Hepatocyte (in vitro differentiated cells): ENCODE measurements around the gene GPR157. TPM values are rescaled to one million over a fixed set of nuclear protein-coding genes. Genes with fewer than 3 reads are reported as not detected.

Experiments used
- DNase-seq: peaks from one replicate; pipeline ENCODE4 v3.0.0-alpha.2; 2016; ENCODE audit warnings: low spot score
- H2AFZ ChIP-seq: fragments of 200-600 bp; sonication (generic); 2 replicates; pipeline ENCODE4 v1.6.0; 2016; ENCODE audit warnings: antibody characterized with exemption, mild to moderate bottlenecking
- H3K27ac ChIP-seq: fragments of 200-600 bp; sonication (generic); 2 replicates; pipeline ENCODE4 v1.5.1; 2016; ENCODE audit warnings: mild to moderate bottlenecking
- H3K27me3 ChIP-seq: fragments of 200-600 bp; sonication (generic); 2 replicates; pipeline ENCODE4 v1.6.1; 2016
- H3K36me3 ChIP-seq: fragments of 200-600 bp; sonication (generic); replicated peaks from 2 replicates; pipeline ENCODE4 v1.5.1; 2016; ENCODE audit warnings: low read depth; ENCODE audit not compliant: insufficient read depth
- H3K4me1 ChIP-seq: fragments of 200-600 bp; sonication (generic); 2 replicates; pipeline ENCODE4 v1.5.1; 2016; ENCODE audit warnings: mild to moderate bottlenecking, moderate library complexity; ENCODE audit not compliant: insufficient read depth
- H3K4me2 ChIP-seq: fragments of 200-600 bp; sonication (generic); 2 replicates; pipeline ENCODE4 v1.6.0; 2016
- H3K4me3 ChIP-seq: fragments of 200-600 bp; sonication (generic); 2 replicates; pipeline ENCODE4 v1.5.1; 2016; ENCODE audit warnings: mild to moderate bottlenecking
- H3K79me2 ChIP-seq: fragments of 200-600 bp; sonication (generic); 2 replicates; pipeline ENCODE4 v1.6.0; 2017; ENCODE audit warnings: mild to moderate bottlenecking
- H3K9me2 ChIP-seq: fragments of 200-600 bp; sonication (generic); replicated peaks from 2 replicates; pipeline ENCODE4 v1.6.0; 2017; ENCODE audit warnings: mild to moderate bottlenecking; ENCODE audit not compliant: insufficient read depth
- H3K9me3 ChIP-seq: fragments of 200-600 bp; sonication (generic); 2 replicates; pipeline ENCODE4 v1.5.1; 2016; ENCODE audit warnings: low read depth, mild to moderate bottlenecking
- H4K20me1 ChIP-seq: fragments of 200-600 bp; sonication (generic); 2 replicates; pipeline ENCODE4 v1.6.0; 2016; ENCODE audit warnings: mild to moderate bottlenecking; ENCODE audit not compliant: insufficient read depth, poor library complexity, severe bottlenecking
- CTCF ChIP-seq: fragments of 200-600 bp; sonication (generic); IDR thresholded peaks from 2 replicates; pipeline ENCODE4 v1.5.1; 2016; ENCODE audit warnings: antibody characterized with exemption, mild to moderate bottlenecking; ENCODE audit not compliant: poor library complexity
- EZH2 ChIP-seq: fragments of 200-600 bp; sonication (generic); IDR thresholded peaks from 2 replicates; pipeline ENCODE4 v1.6.1; 2016; ENCODE audit warnings: antibody characterized with exemption, mild to moderate bottlenecking, borderline replicate concordance
- EZH2phosphoT487 ChIP-seq: fragments of 200-600 bp; sonication (generic); IDR thresholded peaks from one replicate; pipeline ENCODE4 v1.6.1; 2018; ENCODE audit warnings: antibody characterized with exemption, mild to moderate bottlenecking, low read depth, moderate library complexity; ENCODE audit not compliant: unreplicated experiment, severe bottlenecking
- WGBS: methylation state at CpG from one replicate; pipeline ENCODE4 v1.1.6; 2016; ENCODE audit warnings: low lambda C conversion rate; ENCODE audit errors: missing lambda C conversion rate; 5-methylcytosine and 5-hydroxymethylcytosine counted together
- polyA plus RNA-seq: library from polyadenylated mRNA; unstranded; fragments of >200 nt; fragmentation: Nextera tagmentation; extraction: Ambion mirVana; gene quantifications from 2 replicates; pipeline ENCODE4 v1.2.1, GENCODE V29; 2016
- total RNA-seq: library from RNA; depleted of rRNA; stranded (reverse); fragments of >200 nt; gene quantifications from 2 replicates; pipeline ENCODE4 v1.2.3, GENCODE V29; 2014

The GPR157 gene
- total and polyA plus RNA-seq, 2 experiments from 2014 or later = 14.4 to 18.6 TPM

GRCh38 chr1:9107136-9107535 is 21.8 kb downstream of the GPR157 start:
- 72% methylated on average over 4 of the region's 4 CpGs for WGBS
- Histone ChIP-seq H3K36me3 (no peaks in the 10 kb centered on the region), H4K20me1 (no peaks in the 10 kb centered on the region), H3K9me2 (no peaks in the 10 kb centered on the region), H3K27ac (no peak overlapping the region), H3K4me2 (no peak overlapping the region), H3K9me3 (no peaks in the 10 kb centered on the region), H2AFZ (no peak overlapping the region), H3K4me3 (no peak overlapping the region), H3K79me2 (no peaks in the 10 kb centered on the region), H3K27me3 (no peaks in the 10 kb centered on the region), H3K4me1 (peaks cover 2% of the 10 kb centered on the region)
- no peak for TF ChIP-seq EZH2
- no peak for TF ChIP-seq EZH2phosphoT487
- TF ChIP-seq CTCF = no peak
- no peak for DNase-seq

DNA sequence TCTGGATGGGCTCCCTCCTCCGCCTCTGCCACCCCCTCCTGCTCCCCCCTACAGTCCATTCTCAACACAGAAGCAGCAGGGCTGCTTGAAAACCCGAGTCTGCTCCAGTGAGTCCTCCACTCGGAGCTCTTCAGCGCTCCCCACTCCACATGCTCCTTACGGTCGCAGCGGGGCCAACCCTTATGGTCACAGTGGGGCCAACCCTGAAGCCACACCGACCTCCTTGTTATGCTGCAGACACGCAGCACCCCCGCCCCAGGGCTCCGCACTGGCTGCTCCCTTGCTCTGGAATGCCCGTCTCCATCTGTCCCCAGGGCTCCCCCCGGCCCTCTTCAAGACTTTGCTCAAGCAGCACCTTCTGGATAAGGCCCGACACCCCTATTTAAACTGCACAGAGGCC is 22.6 kb downstream of the GPR157 start:
- H4K20me1 ChIP-seq = no peaks in the 10 kb centered on the region
- H3K9me2 ChIP-seq = no peaks in the 10 kb centered on the region
- no peaks in the 10 kb centered on the region for H3K4me1 ChIP-seq
- H3K79me2 ChIP-seq = no peaks in the 10 kb centered on the region
- H3K27me3 ChIP-seq = no peaks in the 10 kb centered on the region
- no peak overlapping the region for H2AFZ ChIP-seq
- no peak overlapping the region for H3K27ac ChIP-seq
- 93% methylated on average over 12 of the region's 14 CpGs for WGBS
- no peaks in the 10 kb centered on the region for H3K9me3 ChIP-seq
- no peaks in the 10 kb centered on the region for H3K36me3 ChIP-seq
- no peak overlapping the region for H3K4me2 ChIP-seq
- TF ChIP-seq CTCF = no peak
- TF ChIP-seq EZH2phosphoT487 = no peak
- no peak for TF ChIP-seq EZH2
- no peak for DNase-seq
- H3K4me3 ChIP-seq = no peak overlapping the region

DNA sequence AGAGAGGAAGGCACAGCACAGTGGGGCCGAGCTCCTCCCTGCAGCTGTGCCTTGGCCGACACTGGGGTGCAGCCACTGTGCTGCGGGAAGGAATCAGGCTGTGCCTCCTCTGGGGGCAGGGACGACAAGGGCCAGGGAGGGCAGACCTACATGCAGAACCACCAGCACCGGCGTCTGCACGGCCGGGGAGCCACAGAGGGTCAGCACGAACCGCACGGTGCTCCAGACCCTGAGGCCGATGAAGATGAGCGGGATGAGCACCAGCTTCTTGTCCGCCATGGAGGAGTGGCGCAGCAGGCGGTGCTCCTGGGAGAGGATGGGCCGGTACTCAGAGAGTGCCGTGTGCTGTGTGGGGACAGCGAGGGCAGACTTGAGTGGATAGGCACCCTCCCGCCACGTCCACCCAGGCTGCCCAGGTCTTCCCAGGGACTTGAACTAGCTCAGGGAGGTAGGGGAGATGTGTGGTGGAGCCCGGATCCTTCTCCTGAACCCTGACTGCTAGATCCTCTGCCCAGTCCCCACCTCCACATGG is 23.5 kb downstream of the GPR157 start:
- no peak for TF ChIP-seq EZH2
- TF ChIP-seq CTCF = no peak
- no peak for TF ChIP-seq EZH2phosphoT487

More for the DNA sequence above, 23.5 kb downstream of the GPR157 start:
- no peak overlapping the region for H2AFZ ChIP-seq
- no peaks in the 10 kb centered on the region for H3K9me3 ChIP-seq
- peaks cover 3% of the 10 kb centered on the region for H3K4me1 ChIP-seq
- H3K27ac ChIP-seq = no peak overlapping the region
- no peak overlapping the region for H3K4me3 ChIP-seq
- no peak overlapping the region for H3K4me2 ChIP-seq
- WGBS = 95% methylated on average over 22 of the region's 22 CpGs
- no peaks in the 10 kb centered on the region for H4K20me1 ChIP-seq
- no peaks in the 10 kb centered on the region for H3K9me2 ChIP-seq
- H3K27me3 ChIP-seq = no peaks in the 10 kb centered on the region
- H3K79me2 ChIP-seq = no peaks in the 10 kb centered on the region
- DNase-seq = no peak
- H3K36me3 ChIP-seq = no peaks in the 10 kb centered on the region
